GM04503 (cell line): ENCODE results near the gene MESP2.

Source experiments
- DNase-seq: peaks from one replicate; pipeline ENCODE4 v3.0.0-alpha.2; 2012; ENCODE audit warnings: low read depth

MESP2 gene

DNA sequence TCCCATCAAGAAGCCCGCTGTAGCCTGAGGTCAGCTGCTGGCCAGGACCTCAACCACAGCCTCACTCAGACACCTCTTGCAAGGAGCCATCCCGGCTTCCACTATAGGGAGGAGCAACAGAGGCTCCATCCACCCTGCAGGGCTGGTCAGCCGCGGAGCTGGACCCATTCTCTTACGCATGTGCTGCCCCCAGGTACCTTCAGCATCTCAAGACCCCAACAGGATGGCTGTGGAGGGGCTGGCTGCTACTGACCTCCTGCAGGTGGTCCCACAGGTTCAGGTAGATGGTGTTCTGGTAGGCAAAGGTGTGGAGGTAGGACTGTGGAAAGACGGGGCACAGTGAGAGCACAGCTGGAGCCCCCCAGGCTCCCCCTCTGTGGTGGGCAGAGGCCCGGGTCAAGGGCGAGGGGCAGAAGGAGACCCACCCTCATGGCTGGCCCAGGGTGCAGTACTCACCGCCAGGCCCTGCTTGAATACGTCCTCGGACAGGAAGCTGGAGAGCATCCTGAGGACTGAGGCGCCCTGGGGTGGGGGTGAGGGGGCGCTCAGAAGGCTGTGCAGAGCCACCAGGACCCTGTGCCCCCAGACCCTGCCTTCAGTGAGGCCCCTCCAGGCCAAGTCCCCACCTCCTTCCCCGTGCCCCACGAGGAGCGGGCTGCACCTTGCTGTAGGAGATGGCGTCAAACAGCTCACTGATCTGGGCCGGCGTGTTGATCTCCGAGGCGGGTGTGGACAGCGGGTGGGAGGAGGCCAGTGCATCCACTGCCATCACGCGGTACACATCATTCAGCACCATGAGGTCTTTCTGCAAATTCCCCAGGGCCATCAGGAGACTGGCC lies 27.1 kb downstream of the MESP2 start:
- DNase-seq = no peak

- DNase-seq = no peak
These were observed 28.0 kb downstream of the MESP2 start for GRCh38 chr15:89803941-89804800.

GRCh38 chr15:89805241-89806209 lies 29.4 kb downstream of the MESP2 start:
- no peak for DNase-seq

GRCh38 chr15:89806210-89806558 lies 30.1 kb downstream of the MESP2 start:
- DNase-seq = no peak

- DNase-seq = no peak
These were observed 30.7 kb downstream of the MESP2 start for GRCh38 chr15:89806559-89807550.

- no peak for DNase-seq
These were observed 31.6 kb downstream of the MESP2 start for GRCh38 chr15:89807689-89808088.

DNA sequence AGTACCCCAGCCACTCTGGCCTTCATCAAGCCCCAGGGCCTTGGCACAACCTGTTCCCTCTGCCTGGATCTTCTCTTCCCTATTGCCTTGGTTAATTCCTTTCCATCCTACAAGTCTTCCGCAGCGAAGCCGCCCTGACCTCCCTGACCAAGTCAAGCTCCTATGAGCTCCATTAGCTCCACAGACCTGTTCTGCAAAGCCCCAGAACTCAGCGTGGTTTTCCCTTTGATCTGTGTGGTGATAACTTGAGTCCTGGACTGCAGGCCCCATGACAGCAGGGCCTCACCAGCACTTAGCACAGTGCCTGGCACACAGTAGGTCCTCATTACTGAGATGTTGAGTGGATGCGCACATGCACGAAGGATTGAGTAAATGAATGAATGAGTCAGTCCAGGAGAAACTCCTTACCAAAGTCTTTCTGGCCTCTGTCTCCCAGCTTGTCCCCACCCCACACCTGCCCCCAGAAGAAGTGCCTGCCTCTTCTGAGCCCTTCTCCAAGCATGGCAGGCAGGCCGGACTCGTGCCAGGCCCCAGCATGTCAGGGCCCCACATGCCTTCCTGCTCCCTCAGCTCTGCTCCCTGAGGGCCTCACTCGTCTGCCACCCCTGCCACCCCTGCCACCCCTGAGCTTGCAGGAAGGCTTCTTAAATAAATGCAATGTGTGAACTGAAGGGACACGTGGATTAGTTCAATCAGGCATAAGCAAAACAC lies 32.2 kb downstream of the MESP2 start:
- DNase-seq = no peak

DNA sequence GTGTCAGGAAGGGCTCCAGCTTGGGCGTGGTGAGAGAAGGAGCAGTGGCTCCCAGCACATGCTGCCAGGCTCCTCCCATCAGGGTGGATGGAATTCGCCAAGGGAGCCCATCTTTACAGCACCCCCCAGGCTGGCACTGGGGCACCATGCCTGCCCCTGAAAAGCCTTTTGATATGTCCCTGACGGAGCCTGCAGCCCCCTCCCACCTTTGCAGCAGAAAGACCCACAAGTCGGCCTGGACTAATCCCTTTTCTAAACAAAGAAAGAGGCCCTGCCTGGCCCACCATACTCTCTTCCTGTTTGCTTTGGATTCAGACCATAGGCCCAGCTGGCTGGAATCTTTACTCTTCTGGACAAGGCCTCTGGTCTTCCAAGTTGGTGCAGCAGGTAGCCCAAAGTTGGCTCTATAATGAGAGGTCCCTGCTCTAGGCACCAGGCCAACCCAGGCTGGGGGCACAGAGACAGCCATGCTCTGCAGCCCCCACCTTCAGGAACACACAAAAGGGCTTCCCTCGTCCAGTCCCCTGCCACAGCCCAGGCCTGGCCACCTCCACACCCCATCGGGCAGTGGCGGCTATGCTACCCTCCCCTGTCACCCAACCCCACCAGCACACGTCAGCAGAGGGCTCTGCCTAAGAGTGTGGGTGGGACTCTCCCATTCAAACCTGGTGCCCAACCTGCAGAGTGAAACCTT lies 33.1 kb downstream of the MESP2 start:
- no peak for DNase-seq

GRCh38 chr15:89809787-89810148 lies 33.6 kb downstream of the MESP2 start:
- no peak for DNase-seq

DNA sequence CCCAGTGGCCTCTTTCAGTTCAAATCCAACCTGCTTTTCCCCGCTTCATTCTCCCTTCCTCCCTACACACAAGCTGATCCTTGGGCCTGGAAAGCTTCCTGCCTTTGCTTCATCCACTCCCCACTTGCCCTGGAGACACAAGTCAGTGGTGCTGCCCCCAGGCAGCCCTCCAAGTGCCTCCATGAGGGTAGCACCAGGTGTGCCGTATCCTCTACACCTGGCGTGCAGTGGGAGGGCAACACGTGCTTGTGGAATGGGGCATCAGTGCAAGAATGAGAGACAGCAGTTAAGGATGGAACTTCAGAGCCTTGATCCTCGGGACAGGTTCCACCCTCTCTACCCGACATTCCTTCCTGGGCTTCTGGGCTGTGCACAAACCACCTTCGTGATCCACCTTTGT lies 34.7 kb downstream of the MESP2 start:
- no peak for DNase-seq

DNA sequence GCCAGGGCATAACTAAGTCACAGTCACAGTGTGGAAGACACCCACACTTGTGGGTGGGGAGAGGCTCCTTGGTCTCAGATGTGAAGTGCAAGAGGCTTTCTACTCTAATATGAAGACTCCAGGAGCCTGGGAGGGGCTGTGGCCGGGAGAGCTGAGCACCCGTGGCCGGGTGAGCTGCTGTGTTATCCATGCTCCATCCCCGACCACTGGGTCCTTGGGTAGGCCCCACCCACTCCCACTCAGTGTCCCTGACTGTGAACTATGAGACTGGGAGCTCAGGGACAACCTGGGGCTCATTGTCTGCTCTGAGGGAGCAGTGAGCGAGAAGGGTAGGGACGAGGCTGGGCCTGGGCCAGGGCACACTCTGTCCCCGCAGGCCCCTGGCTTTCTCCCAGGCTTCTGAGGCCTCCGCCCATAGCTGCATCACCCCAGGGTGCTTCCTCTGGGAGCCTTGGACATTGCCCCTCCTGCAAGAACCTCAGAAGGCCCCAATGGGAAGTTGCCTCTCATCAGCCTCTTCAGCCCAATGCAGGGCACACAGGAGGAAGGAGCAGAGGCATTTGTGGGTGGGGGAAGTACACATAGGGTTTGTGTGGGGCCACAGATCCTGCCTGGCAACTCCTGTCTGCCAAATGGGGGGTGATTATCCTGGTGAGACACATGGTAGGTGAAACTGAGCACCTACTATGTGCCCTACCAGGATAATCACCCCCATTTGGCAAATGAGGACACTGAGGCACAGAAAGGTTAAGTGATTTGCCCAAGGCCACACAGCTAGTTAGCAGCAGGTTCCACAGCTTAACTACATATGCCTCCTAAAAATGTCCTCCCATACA lies 36.1 kb downstream of the MESP2 start:
- no peak for DNase-seq

GRCh38 chr15:89812847-89813320 lies 36.8 kb downstream of the MESP2 start:
- no peak for DNase-seq

DNA sequence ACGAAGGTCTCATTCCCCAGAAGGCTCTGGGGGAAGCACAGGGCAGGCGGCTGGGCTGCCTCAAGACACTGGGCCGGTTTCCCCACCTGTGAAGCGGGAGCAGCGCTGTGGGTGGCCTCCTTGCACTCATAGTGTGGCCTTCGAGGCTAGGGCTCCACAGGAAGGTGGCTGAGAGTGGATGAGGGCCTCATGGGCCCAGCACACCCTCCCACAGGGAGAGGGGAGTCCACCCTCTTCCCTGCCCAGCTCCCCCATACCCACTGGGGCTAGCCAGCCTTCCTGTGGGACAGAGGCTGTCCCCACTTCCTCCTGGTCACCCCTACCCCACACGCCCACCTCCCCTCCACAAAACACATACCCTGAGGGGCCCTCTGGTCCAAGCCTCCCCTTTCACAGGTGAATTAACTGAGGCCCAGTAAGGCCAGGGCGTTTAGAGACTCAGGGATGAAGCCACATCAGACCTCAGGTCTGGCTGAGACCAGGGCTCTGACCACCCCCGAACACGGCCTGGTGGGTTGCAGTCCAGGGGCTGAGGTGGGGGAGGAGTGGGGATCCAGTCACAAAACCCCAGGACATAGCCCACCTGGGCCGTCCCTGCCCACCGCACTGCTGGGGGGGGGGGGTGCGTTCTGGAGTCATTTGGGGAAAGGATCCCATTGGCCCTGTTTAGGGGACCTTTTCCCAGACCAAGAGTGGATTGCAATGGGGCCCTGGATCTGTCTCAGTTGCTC lies 37.4 kb downstream of the MESP2 start:
- no peak for DNase-seq

GRCh38 chr15:89814112-89814742 lies 38.1 kb downstream of the MESP2 start:
- no peak for DNase-seq

DNA sequence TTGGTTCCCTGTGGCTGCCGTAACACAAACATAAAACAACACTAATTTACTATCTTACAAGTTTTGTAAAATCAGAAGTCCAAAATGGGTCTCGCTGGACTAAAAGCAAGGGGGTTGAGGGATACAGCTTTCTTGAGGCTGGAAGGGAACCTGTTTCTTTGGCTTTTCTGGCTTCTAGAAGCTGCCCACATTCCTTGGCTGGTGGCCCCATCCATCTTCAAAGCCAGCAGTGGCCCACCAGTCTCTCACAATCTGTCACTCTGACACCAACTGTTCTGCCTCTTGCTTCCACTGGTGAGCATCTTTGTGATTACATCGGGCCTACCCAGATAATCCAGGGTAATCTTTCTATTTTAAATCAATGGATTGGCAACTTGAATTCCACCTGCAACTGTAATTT lies 39.6 kb downstream of the MESP2 start:
- DNase-seq = no peak

- no peak for DNase-seq
These were observed 41.7 kb downstream of the MESP2 start for GRCh38 chr15:89817701-89818280.

- DNase-seq = no peak
These were observed 42.2 kb downstream of the MESP2 start for GRCh38 chr15:89818287-89818686.
